ENCODE data around the gene MCAT.
A peak's percentile ranks its signal among the peaks of the same experiment; 100 is the strongest.

Gene MCAT

DNA sequence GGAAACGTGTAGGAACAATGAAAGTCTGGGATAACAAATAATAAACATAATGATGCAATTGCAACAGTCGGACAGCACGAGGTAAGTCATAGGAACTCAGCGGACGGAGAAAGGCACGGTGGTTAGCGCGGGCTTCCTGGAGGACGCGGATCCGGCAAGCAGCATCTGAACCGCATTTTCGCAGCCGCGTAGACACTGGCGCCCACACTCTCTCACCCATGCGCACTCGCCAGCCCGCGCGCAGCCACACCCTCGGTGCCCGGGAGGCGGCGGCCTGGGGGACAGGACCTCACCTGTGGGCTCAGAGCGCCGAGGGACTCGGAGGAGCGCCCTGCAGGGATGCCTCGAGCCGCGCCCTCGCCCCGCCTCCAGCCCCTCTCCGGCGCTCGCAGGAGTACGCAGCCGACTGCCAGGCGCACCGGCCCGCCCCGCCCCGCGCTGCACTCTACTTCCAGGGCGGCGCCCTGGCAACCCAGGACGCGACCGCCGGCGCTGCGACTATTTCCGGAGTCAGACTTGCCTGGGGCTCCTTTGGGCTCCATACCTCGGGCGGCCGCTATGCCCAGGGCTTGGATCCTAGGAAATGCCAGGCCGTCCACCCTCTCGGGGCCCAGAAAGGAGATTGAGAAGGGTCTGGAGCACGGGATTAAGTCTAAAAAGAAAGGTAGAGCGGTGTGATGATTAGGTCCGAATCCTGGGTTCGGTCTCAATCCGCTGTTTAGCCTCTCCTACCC is 54.0 kb downstream of the MCAT start, which contains the start of gene TTLL1:
TSS of gene TTLL1 (minus strand) at position 408 of the 734 bp plus-strand sequence. CDS start 13,805 bp downstream, outside the sequence.
- DNase-seq: peak; percentile 85 to 91

DNA sequence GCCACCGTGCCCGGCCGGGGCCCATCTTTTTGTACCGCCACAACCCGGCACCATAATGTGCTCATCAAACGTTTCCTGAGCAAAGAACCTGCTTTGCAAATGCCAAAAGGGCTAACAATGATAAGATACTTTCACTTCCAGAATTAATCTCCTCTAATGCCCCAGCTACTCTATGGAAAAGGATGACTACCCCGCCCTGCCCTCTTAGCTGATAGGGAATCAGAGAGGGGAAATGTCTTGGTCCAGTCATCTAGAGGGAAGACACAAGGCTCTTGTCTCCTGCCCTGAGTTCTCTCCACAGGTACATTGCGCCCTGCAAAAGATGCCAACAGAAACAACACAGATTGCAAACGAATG is 54.6 kb downstream of the MCAT start:
- DNase-seq: no peak

DNA sequence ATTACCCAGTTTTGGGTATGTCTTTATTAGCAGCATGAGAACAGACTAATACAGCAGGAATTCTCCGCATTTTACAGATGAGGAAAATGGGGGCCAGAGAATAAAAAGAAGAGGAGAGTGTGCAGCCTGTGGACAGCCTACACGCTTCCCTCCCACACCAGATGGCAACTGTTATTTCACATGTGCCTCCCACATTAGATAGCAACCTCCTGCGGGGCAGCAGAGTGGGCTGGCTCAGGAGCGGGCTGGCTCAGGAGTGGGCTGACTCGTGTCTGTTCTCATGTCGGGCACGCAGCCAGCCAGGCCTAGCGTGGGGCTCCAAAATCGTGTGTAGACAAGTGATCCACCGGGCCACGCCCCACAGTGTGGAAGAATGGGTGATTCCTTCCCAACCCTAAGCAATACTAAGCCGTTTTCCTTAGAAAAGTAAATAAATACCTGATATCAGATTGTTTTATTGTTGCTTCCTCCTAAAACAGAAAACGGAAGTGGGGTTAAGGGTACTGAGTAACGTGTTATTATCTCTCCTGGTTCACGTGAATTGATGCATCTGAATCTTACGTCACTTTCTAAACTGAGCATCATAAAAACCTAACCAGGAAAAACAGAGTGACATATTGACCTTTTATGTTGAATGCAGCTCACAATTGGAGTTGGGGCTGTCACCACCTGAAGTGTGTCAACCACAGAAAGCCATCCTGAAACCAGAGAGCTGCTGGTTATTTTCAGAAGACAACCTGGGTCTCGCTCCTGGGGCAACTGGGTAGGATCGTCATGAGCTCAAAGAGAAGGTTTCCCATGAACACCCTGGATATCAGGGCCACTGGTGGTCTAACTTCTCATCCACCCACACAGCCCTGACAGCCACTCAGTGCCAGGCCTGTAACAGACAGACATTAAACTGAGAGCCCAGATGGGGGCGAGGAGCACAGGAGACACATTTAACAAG is 57.3 kb downstream of the MCAT start:
- DNase-seq: no peak
